ENCODE measurements around the gene NAA40.

GRCh38 chr11:63920126-63920938 is 18.5 kb upstream of the NAA40 start:
- TF ChIP-seq CTCF (IDR thresholded peaks at IDR 0.05; ENCODE audit: insufficient read depth, low read length), result no peak
- TF ChIP-seq SPI1 (IDR thresholded peaks at IDR 0.05; ENCODE audit: borderline replicate concordance, low read depth), result no peak

Measured in HL-60 (cell line).